ENCODE results near the gene PDCD10.

The PDCD10 gene

DNA sequence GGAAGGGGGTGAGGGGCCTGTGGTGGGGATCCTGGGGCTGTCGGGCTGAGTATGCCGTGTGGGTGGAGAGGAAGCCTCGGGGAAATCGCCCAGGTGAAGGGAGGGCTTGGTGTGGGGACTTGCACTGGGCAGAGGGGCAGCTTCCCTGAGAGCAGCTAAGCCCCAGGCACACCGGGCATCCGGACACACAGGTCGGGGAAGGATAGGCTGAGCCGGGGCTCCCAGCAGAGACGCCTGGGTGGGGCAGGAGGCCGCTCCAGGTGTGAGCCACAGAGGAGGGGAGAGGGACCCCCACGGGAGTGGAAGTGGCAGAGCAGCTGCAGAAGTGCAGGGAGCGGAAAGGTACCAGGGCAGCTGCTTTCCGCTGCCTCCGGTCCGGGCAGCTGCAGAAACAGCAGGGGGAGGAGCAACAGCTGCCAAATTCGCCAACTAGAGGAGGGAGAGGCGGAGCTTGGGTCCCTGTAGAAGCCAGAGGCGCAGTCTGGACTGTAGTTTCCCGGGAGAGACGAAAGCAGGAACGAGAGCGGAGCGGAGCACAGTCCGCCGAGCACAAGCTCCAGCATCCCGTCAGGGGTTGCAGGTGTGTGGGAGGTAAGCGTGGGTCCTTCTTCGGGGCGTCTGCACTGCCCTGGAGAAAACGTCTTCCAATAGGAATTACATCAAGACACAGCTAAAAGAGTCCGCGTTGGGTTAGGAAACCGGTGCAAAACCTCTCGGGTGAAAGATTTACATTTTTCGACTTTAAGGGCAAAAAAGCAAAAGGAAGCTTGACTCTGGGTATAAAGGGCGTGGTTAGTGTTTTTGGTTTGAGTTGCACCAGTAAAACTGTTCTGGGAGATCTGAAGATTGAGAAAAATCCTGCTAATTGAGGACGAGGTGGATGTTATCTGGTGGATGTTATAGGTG is 794 bp upstream of the PDCD10 start, which contains the start of gene SERPINI1:
SERPINI1 (plus strand) TSS at position 489 of the 906 bp plus-strand sequence. CDS start 53,408 bp downstream, outside the sequence.
- DNase-seq, result peak in 57 of 58 donors; percentile 36 to 94 (median 86)

GRCh38 chr3:167733961-167734497 is 663 bp downstream of the PDCD10 start:
- DNase-seq, result no peak

- DNase-seq, result no peak
These were observed 2.2 kb downstream of the PDCD10 start for GRCh38 chr3:167732313-167733065.

GRCh38 chr3:167731393-167731792 is 3.3 kb downstream of the PDCD10 start:
- DNase-seq, result no peak

DNA sequence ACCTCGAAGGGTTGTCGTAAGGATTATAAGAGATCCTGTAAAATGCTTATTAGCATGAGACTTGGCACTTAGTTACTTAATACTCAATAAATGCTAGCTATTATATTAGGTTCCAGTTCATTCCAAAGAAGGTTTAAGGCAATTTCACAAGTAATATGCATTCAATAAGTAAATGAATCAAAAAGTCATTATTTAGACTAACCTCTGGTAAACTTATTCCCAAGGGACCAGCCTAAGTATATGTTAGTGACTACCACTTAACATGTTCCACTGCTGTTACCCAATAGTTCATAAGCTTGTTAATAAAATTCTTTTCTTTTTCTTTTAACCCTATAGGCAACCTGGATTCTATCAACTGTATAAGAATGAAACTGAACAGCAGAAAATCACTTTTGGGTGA is 5.1 kb downstream of the PDCD10 start:
- DNase-seq, result no peak

DNA sequence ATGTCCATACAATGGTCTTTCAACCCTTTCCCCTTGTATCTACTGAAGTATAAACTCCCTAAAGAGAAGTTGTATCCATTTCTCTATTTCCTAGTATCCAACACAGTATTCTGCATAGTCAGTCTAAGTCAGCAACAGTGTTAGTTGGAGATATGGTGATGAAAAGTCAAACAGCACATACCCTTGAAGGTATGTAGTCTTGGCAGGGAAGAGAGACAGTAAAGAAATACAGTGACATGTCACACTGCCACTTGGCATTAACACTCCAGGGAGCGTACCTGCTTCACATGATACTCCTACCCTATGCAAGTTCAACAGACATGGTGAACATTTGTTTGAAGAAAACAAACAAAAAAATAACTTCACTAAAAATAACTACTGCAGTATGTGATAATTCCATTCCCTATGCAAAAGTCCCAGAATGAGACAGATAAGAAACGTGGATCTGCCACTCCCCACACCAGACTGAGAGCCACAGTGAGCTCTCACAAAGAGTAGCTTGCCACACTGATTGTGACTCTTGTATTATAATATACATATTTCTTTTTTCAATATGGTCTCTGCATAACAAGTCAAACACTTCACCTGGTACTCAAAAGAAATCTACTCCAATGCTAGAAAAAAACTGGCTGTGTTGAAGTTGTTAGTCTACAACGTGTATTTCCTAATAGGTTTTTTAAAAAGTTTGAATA is 5.9 kb downstream of the PDCD10 start:
- no peak for DNase-seq

GRCh38 chr3:167728176-167728575 is 6.5 kb downstream of the PDCD10 start:
- DNase-seq, result peak in 4 of 58 donors; percentile 4 to 37 (median 14)

GRCh38 chr3:167723872-167724271 is 10.8 kb downstream of the PDCD10 start:
- DNase-seq, result no peak

DNA sequence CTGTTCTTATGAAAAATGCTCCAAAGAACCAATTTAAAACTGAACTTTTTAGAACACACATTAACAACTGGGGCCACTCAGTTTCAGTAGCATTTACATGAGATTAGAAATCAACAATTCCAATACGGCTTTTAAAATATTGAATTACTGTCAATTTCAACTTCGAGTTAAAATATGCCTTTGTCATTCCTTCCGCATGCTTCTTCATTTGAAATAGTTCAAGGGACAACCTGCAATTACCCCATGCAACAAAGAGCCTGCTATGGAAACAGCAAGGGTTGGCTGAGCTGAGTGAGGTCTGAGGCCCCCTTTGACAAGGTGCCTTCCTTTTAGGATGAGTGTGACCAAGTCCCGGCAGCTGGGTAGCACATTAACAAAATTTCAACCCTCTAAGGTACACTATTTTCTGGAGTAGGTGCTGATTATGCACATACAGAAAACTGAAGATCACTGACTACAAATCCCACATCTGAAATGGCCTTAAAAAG is 11.6 kb downstream of the PDCD10 start:
- DNase-seq, result no peak

DNA sequence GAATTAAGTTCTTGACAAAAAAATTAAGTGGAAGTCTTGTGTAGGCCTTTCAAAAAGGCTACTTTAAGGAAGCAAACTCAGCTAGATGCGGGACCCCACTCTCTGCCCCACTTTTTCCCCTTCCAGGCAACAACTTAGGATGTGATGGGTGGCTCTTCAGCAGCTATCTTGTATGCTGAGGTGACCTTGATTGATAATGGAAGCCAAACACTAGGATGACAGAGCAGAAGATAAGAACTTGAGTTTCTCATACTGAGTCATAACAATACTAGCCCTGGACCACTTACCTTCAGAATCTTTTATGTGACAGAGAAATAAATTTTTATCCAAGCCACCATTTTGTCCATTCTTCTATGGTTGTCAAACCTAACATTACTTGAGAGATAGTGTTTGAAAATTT is 16.1 kb downstream of the PDCD10 start:
- DNase-seq, result no peak

DNA sequence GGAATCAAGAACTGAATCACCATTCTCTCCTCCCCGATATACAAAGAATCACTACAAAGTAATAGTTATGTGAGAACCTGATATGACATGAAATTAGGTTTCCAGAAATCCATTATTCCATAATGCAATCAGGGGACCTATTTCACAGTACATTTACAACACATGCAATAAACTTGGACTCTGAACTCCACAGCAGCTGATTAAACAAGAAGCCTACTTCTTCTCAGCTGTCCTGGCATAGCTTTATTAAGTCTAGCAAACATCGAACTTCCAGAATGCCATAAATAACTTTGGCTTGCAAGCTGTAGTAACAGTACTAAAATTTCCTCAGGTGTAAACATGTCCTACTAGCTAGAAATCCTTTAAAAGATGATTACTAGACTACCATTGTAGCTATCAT is 17.8 kb downstream of the PDCD10 start:
- DNase-seq, result no peak

DNA sequence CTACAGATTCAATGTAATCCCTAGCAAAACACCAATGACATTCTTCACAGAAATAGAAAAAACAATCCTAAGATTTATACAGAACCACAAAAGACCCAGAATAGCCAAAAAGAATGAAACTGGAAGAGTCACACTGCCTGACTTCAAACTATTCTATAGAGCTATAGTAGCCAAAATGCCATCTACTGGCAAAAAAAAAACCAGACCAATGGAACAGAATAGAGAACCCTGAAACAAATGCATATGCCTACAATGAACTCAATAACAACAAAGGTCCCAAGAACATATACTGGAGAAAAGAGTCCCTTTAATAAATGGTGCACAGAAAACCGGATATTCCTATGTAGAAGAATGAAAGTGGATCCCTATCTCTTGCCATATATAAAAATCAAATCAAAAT is 19.8 kb downstream of the PDCD10 start:
- DNase-seq, result no peak

GRCh38 chr3:167712445-167712844 is 22.2 kb downstream of the PDCD10 start:
- DNase-seq, result no peak

GRCh38 chr3:167711439-167711838 is 23.3 kb downstream of the PDCD10 start:
- no peak for DNase-seq

DNA sequence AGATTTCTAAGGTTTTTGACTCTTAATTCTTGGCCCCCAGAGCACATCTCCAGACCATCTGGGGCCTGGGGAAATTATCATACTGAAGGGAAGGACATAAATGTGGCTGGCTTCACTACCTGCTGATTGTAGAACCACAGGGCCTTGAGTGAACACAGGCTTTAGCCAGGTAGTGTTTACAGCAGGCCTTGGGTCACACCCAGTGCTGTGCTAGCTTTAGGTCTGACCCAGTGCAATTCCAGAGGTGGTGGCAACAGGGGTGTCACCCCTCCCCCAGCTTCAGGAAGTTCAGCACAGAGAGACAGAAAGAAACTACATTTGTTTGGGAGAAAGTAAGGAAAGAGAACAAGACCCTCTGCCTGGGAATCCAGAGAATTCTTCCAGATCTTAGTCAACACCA is 24.1 kb downstream of the PDCD10 start:
- DNase-seq, result no peak

DNA sequence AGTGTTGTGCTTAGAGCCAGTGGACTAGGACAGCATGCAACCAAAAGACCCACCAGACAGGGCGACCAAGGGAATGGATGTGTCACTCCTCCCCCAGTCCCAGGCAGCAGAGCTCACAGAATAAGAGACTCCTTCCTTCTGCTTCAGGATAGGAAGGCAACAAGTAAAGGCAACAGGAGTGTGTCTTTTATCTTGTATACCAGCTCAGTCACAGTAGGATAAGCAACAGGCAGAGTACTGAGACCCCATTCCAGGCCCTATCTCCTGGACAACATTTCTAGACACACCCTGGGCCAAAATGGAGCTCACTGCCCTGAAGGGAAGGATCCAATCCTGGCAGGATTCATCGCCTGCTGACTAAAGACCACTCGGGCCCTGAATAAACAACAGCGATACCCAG is 25.0 kb downstream of the PDCD10 start:
- no peak for DNase-seq

DNA sequence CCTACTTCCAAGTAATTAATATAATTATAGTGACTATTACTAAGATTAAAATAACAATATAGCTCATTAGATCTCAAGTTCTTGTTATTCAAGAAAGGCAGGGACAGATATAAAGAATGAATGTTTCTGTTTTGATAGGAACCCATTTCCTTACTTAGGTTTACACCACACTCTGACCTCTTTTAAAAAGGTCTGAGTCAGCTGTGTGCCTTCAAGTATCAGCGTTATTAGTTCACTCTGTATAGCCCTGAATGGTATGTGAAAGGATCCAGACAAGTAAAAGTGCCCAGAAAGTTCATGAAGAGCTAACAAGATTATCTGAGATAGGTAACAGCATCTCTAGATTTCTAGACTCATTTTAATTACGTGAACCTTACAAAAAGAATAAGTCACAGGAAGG is 28.9 kb downstream of the PDCD10 start:
- DNase-seq, result no peak

DNA sequence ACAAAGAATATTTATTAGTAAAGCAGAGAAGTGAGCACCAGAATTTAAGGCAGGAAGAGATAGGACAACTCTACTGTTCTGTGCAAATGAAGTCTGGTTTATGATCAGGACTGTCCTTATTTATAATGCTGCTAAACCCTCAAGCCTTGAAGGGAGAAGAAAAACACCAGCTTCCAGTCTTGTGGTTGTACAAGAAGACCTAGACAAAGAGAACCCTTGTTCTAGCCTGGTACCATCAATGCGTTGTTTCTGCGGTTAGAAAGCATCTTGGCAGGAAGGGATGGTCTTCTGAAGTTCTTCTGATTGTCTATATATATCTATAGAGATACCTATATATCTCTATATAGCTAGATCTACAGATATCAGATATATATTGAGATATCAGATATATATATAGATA is 33.8 kb downstream of the PDCD10 start:
- no peak for DNase-seq

GRCh38 chr3:167700046-167700445 is 34.6 kb downstream of the PDCD10 start:
- no peak for DNase-seq

DNA sequence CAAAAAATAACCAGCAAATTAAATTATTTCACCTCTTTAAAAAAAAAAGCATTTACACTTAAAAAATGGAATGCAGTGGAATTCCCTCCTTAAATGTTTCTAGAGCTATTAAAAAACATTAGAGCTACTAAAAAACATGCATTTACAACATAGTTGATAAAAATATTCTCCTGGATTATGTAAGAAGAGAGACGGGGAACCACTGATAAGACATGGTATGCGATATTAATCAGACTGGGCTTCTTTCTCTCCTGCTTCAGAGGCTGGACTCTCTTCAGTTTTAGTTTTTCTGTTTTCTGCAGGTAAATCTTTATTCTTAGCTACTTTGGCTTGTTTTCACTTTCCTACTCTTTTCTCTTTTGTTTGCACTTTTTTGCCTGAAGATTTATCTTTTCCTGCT is 40.6 kb downstream of the PDCD10 start:
- DNase-seq, result no peak

DNA sequence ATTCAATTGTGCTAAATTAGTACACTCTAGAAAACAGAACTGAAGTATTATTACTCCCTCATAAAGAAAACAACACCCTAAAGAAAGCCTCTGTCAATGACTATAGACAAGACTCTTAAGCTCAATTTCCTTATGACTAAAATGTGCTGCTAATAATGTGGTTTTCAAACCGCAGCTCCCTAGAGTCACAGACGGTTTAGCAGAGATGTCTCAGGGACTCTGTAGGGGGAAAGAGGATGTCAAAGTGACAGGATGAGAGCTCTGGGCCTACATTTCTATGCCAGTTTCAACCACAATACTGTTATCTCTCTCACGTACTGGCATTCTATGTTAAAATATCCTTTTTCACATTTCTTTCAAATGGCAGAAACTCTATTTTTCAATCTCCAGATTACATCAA is 43.3 kb downstream of the PDCD10 start:
- no peak for DNase-seq

Measured in anterior cingulate cortex (tissue), 58 donors.